ENCODE measurements around the gene BTG1.

Gene BTG1

DNA sequence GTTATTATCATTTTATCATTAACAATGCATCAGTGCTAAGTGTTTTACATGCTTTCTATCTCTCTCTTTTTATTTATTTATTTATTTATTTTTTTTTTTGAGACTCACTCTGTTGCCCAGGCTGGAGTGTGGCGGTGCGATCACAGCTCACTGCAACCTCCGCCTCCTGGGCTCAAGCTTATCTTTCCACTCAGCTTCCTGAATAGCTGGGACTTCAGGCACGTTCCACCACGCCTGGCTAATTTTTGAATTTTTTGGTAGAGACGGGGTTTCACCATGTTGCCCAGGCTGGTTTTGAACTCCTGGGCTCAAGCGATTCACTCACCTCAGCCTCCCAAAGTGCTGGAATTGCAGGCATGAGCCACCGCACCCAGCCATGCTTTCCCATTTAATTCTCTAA is 3.9 kb upstream of the BTG1 start:
- H3K36me3 ChIP-seq (ENCODE audit: insufficient read depth, low read length): no peaks in the 10 kb centered on the region
- H3K4me1 ChIP-seq (ENCODE audit: insufficient read depth, low read length): peaks cover 20% of the 10 kb centered on the region
- no peak overlapping the region for H3K4me3 ChIP-seq (ENCODE audit: low read length)
- H3K27ac ChIP-seq (ENCODE audit: low read depth, low read length): no peak overlapping the region
- H3K9ac ChIP-seq (ENCODE audit: low read depth, low read length): no peak overlapping the region
- WGBS: 95% methylated on average over 8 of the region's 8 CpGs
- H3K27me3 ChIP-seq (ENCODE audit: insufficient read depth, low read length): no peaks in the 10 kb centered on the region
- H3K9me3 ChIP-seq (ENCODE audit: insufficient read depth, low read depth, low read length): no peaks in the 10 kb centered on the region

DNA sequence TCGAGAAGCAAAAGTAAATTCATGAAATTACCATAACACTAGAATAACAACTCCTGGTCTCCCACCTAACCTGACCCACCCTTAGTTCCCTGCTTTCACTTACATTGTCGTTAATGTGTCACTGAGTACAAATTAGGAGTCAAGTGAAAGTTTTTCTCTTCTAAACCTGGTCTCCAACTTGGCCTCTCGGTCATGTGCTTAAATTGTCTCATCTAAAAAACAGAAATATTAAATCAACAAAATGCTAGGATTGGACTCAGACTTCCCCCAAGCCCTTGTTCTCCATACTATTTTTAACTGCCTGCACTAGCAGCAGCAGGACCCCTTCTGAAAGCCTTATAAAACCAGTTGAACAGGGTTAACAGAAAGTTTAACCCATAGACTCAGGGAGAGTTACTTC is 1.8 kb upstream of the BTG1 start:
- H3K27ac ChIP-seq (ENCODE audit: low read depth, low read length): no peak overlapping the region
- peak overlapping the region; percentile 83; the same call in 1 of the 2 replicates for H3K9ac ChIP-seq (ENCODE audit: low read depth, low read length)
- peak overlapping the region; percentile 88 for H3K4me3 ChIP-seq (ENCODE audit: low read length)
- no peaks in the 10 kb centered on the region for H3K9me3 ChIP-seq (ENCODE audit: insufficient read depth, low read depth, low read length)
- H3K4me1 ChIP-seq (ENCODE audit: insufficient read depth, low read length): peaks cover 32% of the 10 kb centered on the region
- 39% methylated on average over 3 of the region's 3 CpGs for WGBS
- no peaks in the 10 kb centered on the region for H3K27me3 ChIP-seq (ENCODE audit: insufficient read depth, low read length)
- peaks cover 17% of the 10 kb centered on the region for H3K36me3 ChIP-seq (ENCODE audit: insufficient read depth, low read length)

DNA sequence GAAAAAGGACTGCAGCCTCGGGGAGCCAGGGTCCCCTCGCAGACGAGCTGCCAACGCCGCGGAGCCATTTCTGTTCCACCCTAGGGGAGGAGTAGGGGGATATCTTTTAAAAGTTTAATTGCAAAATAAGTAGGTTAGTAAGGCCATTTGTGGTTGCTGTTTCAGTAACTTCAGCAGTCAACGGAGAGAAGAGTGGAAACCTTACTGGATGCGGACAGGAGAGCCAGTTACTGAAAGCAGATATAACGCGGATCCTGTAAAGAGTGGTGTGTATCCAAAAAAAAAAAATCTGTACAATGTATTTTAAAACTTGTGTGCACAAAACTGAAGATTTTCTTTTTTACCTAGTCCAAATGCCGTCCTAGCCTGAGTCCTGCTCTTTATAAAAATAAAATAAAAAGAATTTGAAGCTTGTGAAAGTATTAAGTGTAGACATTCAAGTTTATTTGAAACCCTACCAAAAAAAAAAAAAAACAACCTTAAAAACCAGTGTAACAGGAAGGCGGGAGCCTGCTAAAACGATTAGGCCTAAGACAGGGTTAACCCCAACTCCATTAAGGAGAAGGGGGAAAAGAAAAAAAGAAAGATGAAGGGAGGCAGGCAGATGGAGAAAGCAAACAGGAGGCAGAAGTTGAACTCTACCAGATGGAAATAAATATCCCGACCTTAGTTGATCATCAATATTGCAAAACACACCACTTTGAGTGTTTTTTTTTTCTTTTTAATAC is 1.0 kb upstream of the BTG1 start:
- peak overlapping the region; percentile 83 for H3K9ac ChIP-seq (ENCODE audit: low read depth, low read length)
- 4% methylated on average over 11 of the region's 14 CpGs for WGBS
- peaks cover 24% of the 10 kb centered on the region for H3K36me3 ChIP-seq (ENCODE audit: insufficient read depth, low read length)
- peak overlapping the region; percentile 88 for H3K4me3 ChIP-seq (ENCODE audit: low read length)
- H3K9me3 ChIP-seq (ENCODE audit: insufficient read depth, low read depth, low read length): no peaks in the 10 kb centered on the region
- peaks cover 40% of the 10 kb centered on the region for H3K4me1 ChIP-seq (ENCODE audit: insufficient read depth, low read length)
- peak overlapping the region; percentile 88 for H3K27ac ChIP-seq (ENCODE audit: low read depth, low read length)
- H3K27me3 ChIP-seq (ENCODE audit: insufficient read depth, low read length): no peaks in the 10 kb centered on the region

- no peaks in the 10 kb centered on the region for H3K27me3 ChIP-seq (ENCODE audit: insufficient read depth, low read length)
- peaks cover 36% of the 10 kb centered on the region for H3K36me3 ChIP-seq (ENCODE audit: insufficient read depth, low read length)
- H3K27ac ChIP-seq (ENCODE audit: low read depth, low read length): peak overlapping the region; percentile 86
- H3K4me1 ChIP-seq (ENCODE audit: insufficient read depth, low read length): peaks cover 51% of the 10 kb centered on the region
- no peaks in the 10 kb centered on the region for H3K9me3 ChIP-seq (ENCODE audit: insufficient read depth, low read depth, low read length)
- peak overlapping the region; percentile 91 for H3K4me3 ChIP-seq (ENCODE audit: low read length)
- H3K9ac ChIP-seq (ENCODE audit: low read depth, low read length): peak overlapping the region; percentile 91
- WGBS: under 1% methylated on average over 28 of the region's 28 CpGs
These were observed 240 bp downstream of the BTG1 start for GRCh38 chr12:92145481-92145730.

DNA sequence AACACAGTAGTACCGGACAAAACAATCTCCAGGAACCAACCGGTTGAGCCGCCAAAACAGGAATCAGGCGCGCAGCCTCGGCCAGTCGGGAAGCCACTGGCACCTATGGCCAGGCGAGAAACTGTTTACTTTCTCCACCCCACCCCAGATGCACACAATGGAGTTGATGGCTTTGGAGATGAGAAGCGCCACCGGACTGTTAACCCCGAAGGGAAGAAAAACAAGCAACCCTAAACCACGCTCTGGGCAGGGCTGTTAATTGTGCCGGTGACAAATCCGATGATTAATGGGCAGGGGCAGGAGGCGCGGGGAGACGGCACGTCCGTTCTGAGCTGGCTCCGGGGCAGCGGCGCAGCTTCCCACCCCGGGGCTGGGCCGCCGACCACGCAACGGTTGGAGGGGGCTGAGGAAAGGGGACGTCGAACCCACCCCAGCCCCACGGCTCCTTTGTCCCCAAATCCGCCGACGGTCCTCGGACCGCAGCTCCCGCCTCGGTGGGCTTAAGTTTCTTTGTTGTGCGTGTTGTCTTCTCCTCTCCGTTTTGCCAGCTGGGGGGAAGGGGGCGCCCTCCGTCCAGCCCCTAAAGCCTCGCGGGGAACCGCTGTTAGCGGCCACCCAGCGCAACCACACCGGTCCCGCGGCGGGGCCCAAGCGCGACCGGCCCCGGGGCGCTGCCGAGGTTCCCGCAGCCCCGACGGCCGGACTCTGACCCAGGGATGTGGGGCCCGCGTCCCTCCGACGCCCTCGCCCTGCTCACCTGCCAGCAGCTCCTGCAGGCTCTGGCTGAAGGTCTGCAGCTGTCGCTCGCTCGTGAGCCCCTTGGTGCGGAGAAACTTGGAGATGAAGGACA is 790 bp downstream of the BTG1 start:
- WGBS: under 1% methylated on average over 68 of the region's 69 CpGs
- Histone ChIP-seq H3K4me1 (ENCODE audit: insufficient read depth, low read length) (peaks cover 57% of the 10 kb centered on the region), H3K27me3 (ENCODE audit: insufficient read depth, low read length) (no peaks in the 10 kb centered on the region), H3K4me3 (ENCODE audit: low read length) (peak overlapping the region; percentile 91), H3K9me3 (ENCODE audit: insufficient read depth, low read depth, low read length) (no peaks in the 10 kb centered on the region), H3K9ac (ENCODE audit: low read depth, low read length) (peak overlapping the region; percentile 91), H3K36me3 (ENCODE audit: insufficient read depth, low read length) (peaks cover 36% of the 10 kb centered on the region), H3K27ac (ENCODE audit: low read depth, low read length) (peak overlapping the region; percentile 86)

DNA sequence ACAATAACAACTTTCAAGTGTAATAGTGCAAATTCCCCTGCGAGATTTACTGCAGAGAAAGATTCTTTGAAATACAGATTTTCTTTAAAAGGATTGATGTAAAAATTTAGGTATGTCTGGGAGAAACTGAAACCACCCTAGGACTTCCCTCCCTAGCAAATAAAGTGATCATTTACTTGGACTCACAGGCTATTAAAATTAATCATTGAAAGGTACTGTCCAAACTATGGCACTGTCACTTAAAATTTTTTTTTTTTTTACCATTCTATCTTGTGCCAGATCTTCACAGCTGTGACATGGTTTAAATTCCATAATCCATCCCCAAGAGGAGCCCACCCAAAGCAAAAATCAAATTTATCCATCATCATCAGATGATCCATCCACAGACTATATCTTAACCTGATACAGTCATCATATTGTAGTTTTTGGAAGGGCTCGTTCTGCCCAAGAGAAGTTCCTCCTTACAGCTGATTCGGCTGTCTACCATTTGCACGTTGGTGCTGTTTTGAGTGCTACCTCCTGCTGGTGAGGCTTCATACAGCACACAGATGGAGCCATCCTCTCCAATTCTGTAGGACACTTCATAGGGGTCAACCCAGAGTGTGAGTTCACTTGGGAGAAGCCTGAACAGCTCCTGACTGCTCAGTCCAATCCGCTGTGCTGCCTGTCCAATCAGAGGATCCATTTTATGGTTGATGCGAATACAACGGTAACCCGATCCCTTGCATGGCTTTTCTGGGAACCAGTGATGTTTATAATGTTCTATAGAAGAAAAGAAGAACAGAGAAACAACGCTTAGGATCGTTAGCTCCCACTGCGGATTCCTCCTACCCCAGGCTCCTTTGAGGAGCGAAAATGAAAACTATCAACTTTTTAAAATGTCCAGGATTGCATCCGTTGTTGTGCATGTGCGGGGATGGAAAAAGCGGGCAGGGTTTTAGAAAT is 1.7 kb downstream of the BTG1 start:
- Histone ChIP-seq H3K4me3 (ENCODE audit: low read length) (peak overlapping the region; percentile 91), H3K9ac (ENCODE audit: low read depth, low read length) (peak overlapping the region; percentile 91), H3K36me3 (ENCODE audit: insufficient read depth, low read length) (peaks cover 36% of the 10 kb centered on the region), H3K9me3 (ENCODE audit: insufficient read depth, low read depth, low read length) (no peaks in the 10 kb centered on the region), H3K4me1 (ENCODE audit: insufficient read depth, low read length) (peaks cover 61% of the 10 kb centered on the region), H3K27me3 (ENCODE audit: insufficient read depth, low read length) (no peaks in the 10 kb centered on the region), H3K27ac (ENCODE audit: low read depth, low read length) (peak overlapping the region; percentile 86; the same call in 1 of the 2 replicates)
- WGBS: 12% methylated on average over 15 of the region's 15 CpGs

DNA sequence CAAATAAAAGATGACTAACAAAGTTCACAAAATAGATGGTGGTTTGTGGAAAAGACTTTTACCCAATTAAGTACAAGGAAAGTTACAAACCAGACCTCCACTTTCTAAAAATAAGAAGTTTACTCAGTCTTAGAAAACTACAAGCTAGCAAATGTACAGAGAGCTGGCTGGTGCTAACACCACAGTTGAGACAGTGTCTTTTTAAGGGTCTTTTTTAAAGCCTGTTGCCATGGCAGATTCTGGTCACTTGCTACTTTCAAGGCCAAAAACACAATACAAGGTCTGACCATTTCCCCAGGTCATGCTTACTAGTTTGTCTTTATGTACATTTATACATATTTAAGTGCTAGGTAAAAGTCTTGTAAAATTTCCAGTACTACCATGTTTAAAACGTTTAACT is 2.4 kb downstream of the BTG1 start:
- Histone ChIP-seq H3K4me1 (ENCODE audit: insufficient read depth, low read length) (peaks cover 64% of the 10 kb centered on the region), H3K9ac (ENCODE audit: low read depth, low read length) (0 out of 2 replicates have a peak overlapping the region, but pooled peaks have one; percentile 9), H3K36me3 (ENCODE audit: insufficient read depth, low read length) (peaks cover 36% of the 10 kb centered on the region), H3K27ac (ENCODE audit: low read depth, low read length) (no peak overlapping the region), H3K27me3 (ENCODE audit: insufficient read depth, low read length) (no peaks in the 10 kb centered on the region), H3K4me3 (ENCODE audit: low read length) (peak overlapping the region; percentile 91), H3K9me3 (ENCODE audit: insufficient read depth, low read depth, low read length) (no peaks in the 10 kb centered on the region)
- 56% methylated on average over 1 of the region's 1 CpG for WGBS

- WGBS: 87% methylated on average over 2 of the region's 5 CpGs
- Histone ChIP-seq H3K4me3 (ENCODE audit: low read length) (peak overlapping the region; percentile 91), H3K9ac (ENCODE audit: low read depth, low read length) (0 out of 2 replicates have a peak overlapping the region, but pooled peaks have one; percentile 9), H3K9me3 (ENCODE audit: insufficient read depth, low read depth, low read length) (no peaks in the 10 kb centered on the region), H3K36me3 (ENCODE audit: insufficient read depth, low read length) (peaks cover 36% of the 10 kb centered on the region), H3K27ac (ENCODE audit: low read depth, low read length) (peak overlapping the region; percentile 70; the same call in 1 of the 2 replicates), H3K4me1 (ENCODE audit: insufficient read depth, low read length) (peaks cover 66% of the 10 kb centered on the region), H3K27me3 (ENCODE audit: insufficient read depth, low read length) (no peaks in the 10 kb centered on the region)
These were observed 3.3 kb downstream of the BTG1 start for GRCh38 chr12:92142251-92142926.

GRCh38 chr12:92141591-92142121 is 4.0 kb downstream of the BTG1 start:
- peak overlapping the region; percentile 91 for H3K4me3 ChIP-seq (ENCODE audit: low read length)
- whole genome bisulfite sequencing: 46% methylated on average over 2 of the region's 3 CpGs
- peaks cover 68% of the 10 kb centered on the region for H3K4me1 ChIP-seq (ENCODE audit: insufficient read depth, low read length)
- H3K27me3 ChIP-seq (ENCODE audit: insufficient read depth, low read length): no peaks in the 10 kb centered on the region
- no peaks in the 10 kb centered on the region for H3K9me3 ChIP-seq (ENCODE audit: insufficient read depth, low read depth, low read length)
- peak overlapping the region; percentile 70; the same call in 1 of the 2 replicates for H3K27ac ChIP-seq (ENCODE audit: low read depth, low read length)
- peaks cover 36% of the 10 kb centered on the region for H3K36me3 ChIP-seq (ENCODE audit: insufficient read depth, low read length)
- 0 out of 2 replicates have a peak overlapping the region, but pooled peaks have one; percentile 16 for H3K9ac ChIP-seq (ENCODE audit: low read depth, low read length)

- Histone ChIP-seq H3K27me3 (ENCODE audit: insufficient read depth, low read length) (no peaks in the 10 kb centered on the region), H3K4me1 (ENCODE audit: insufficient read depth, low read length) (peaks cover 74% of the 10 kb centered on the region), H3K36me3 (ENCODE audit: insufficient read depth, low read length) (peaks cover 36% of the 10 kb centered on the region), H3K9me3 (ENCODE audit: insufficient read depth, low read depth, low read length) (no peaks in the 10 kb centered on the region), H3K4me3 (ENCODE audit: low read length) (peak overlapping the region; percentile 91), H3K9ac (ENCODE audit: low read depth, low read length) (0 out of 2 replicates have a peak overlapping the region, but pooled peaks have one; percentile 16), H3K27ac (ENCODE audit: low read depth, low read length) (peak overlapping the region; percentile 70; the same call in 1 of the 2 replicates)
- 90% methylated on average over 4 of the region's 4 CpGs for whole genome bisulfite sequencing
These were observed 4.6 kb downstream of the BTG1 start for GRCh38 chr12:92140896-92141536.
